ENCODE data around the gene NPHP3. TPM values are rescaled to one million over a fixed set of nuclear protein-coding genes. Genes with fewer than 3 reads are reported as not detected.

The NPHP3 gene
- total RNA-seq, 1 donor from 2014 or later, result 22.4 TPM

DNA sequence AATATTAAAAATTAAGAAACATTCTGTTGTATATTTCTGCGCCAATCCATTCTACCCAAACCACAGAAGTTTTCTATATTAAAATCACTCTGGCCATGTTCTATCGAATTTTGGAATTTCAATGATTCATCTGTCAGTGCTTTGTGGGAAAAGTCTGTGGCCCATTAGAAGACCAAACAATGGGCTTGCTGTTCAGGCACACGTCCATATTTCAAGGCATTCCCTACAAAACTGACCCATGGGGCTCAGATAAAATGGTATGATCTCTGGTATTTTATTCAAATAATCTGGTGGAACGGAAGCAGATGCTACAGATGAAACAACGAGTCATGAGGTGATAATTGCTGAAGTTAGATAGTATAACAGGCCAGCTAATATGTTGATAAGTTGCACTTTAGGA lies 12.4 kb downstream of the NPHP3 start:
- H3K4me3 Mint-ChIP-seq, result no peak overlapping the region
- H3K9me3 Mint-ChIP-seq, result no peaks in the 10 kb centered on the region
- no peak for DNase-seq (ENCODE audit: extremely low spot score, unreplicated experiment)
- TF ChIP-seq, protein P1, sequence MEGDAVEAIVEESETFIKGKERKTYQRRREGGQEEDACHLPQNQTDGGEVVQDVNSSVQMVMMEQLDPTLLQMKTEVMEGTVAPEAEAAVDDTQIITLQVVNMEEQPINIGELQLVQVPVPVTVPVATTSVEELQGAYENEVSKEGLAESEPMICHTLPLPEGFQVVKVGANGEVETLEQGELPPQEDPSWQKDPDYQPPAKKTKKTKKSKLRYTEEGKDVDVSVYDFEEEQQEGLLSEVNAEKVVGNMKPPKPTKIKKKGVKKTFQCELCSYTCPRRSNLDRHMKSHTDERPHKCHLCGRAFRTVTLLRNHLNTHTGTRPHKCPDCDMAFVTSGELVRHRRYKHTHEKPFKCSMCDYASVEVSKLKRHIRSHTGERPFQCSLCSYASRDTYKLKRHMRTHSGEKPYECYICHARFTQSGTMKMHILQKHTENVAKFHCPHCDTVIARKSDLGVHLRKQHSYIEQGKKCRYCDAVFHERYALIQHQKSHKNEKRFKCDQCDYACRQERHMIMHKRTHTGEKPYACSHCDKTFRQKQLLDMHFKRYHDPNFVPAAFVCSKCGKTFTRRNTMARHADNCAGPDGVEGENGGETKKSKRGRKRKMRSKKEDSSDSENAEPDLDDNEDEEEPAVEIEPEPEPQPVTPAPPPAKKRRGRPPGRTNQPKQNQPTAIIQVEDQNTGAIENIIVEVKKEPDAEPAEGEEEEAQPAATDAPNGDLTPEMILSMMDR (conservative IDR thresholded peaks at IDR 0.05), result no peak
- H3K4me1 Mint-ChIP-seq (ENCODE audit: unreplicated experiment), result no peaks in the 10 kb centered on the region
- peaks cover 33% of the 10 kb centered on the region for H3K36me3 Mint-ChIP-seq
- H3K27me3 Mint-ChIP-seq, result no peaks in the 10 kb centered on the region
- no peak overlapping the region for H3K27ac Mint-ChIP-seq

DNA sequence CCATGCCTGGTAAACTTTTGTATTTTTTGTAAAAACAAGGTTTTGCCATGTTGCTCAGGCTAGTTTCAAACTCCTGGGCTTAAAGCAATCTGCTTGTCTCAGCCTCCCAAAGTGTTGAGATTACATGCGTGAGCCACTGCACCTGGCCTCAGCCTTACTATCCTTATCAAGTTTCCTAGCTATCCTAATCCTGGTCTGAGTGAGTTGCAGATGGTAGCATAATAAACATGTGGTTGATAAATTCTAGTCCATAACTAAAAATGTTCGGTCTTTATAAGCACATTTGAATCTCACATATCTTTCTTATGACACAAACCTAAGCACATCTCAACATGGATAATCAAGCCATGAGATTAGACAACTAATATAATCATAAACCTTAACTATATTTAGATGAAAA lies 18.5 kb downstream of the NPHP3 start:
- no peak overlapping the region for H3K4me3 Mint-ChIP-seq
- DNase-seq (ENCODE audit: extremely low spot score, unreplicated experiment), result no peak
- peaks cover 34% of the 10 kb centered on the region for H3K36me3 Mint-ChIP-seq
- no peak overlapping the region for H3K27ac Mint-ChIP-seq
- no peaks in the 10 kb centered on the region for H3K27me3 Mint-ChIP-seq
- TF ChIP-seq, protein P1 (conservative IDR thresholded peaks at IDR 0.05), result no peak
- no peaks in the 10 kb centered on the region for H3K9me3 Mint-ChIP-seq
- H3K4me1 Mint-ChIP-seq (ENCODE audit: unreplicated experiment), result no peaks in the 10 kb centered on the region

DNA sequence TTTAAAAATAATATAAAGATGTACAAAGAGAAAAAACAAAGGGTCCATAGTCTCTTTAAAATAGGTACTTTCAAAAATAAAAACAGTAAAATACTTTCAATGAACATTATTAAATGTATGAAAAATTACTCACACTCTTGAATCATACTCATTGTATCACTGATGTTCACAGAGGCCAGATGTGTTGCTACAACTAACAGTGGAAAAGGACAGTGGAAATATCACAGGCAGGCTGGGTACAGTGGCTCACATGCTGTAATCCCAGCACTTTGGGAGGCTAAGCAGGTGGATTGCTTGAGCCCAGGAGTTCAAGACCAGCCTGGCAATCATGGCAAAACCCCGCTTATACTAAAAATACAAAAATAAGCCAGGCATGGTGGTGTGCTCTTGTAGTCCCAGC lies 26.8 kb downstream of the NPHP3 start:
- no peak overlapping the region for H3K4me3 Mint-ChIP-seq
- H3K36me3 Mint-ChIP-seq, result peaks cover 16% of the 10 kb centered on the region
- no peak for DNase-seq (ENCODE audit: extremely low spot score, unreplicated experiment)
- TF ChIP-seq, protein P1 (conservative IDR thresholded peaks at IDR 0.05), result no peak
- H3K27ac Mint-ChIP-seq, result no peak overlapping the region
- no peaks in the 10 kb centered on the region for H3K4me1 Mint-ChIP-seq (ENCODE audit: unreplicated experiment)
- H3K9me3 Mint-ChIP-seq, result no peaks in the 10 kb centered on the region
- H3K27me3 Mint-ChIP-seq, result no peaks in the 10 kb centered on the region

DNA sequence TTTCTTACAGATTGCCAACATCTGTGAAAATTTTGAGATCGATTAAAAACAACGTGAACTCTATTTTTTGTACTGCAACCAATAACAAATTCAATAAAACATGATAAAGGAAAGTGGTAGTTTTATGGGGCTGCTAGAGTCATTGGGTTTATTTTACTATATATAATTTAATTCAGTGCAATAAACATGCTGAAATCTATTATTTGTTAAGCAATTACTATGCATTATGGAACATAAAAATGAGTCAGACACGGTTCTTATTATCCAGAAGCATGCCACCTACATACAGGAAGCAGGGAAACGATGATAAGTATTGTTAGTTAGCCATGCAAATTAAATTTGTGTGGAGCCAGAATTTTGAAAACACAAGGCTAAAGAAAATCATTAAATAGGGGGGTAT lies 27.2 kb downstream of the NPHP3 start:
- H3K4me3 Mint-ChIP-seq, result no peak overlapping the region
- DNase-seq (ENCODE audit: extremely low spot score, unreplicated experiment), result no peak
- H3K27me3 Mint-ChIP-seq, result no peaks in the 10 kb centered on the region
- TF ChIP-seq, protein P1 (conservative IDR thresholded peaks at IDR 0.05), result no peak
- peaks cover 16% of the 10 kb centered on the region for H3K36me3 Mint-ChIP-seq
- no peaks in the 10 kb centered on the region for H3K9me3 Mint-ChIP-seq
- no peaks in the 10 kb centered on the region for H3K4me1 Mint-ChIP-seq (ENCODE audit: unreplicated experiment)
- H3K27ac Mint-ChIP-seq, result no peak overlapping the region

- no peak for DNase-seq (ENCODE audit: extremely low spot score, unreplicated experiment)
- H3K36me3 Mint-ChIP-seq, result peaks cover 18% of the 10 kb centered on the region
- H3K27ac Mint-ChIP-seq, result no peak overlapping the region
- no peaks in the 10 kb centered on the region for H3K27me3 Mint-ChIP-seq
- no peak overlapping the region for H3K4me3 Mint-ChIP-seq
- H3K4me1 Mint-ChIP-seq (ENCODE audit: unreplicated experiment), result no peaks in the 10 kb centered on the region
- no peaks in the 10 kb centered on the region for H3K9me3 Mint-ChIP-seq
- TF ChIP-seq, protein P1 (conservative IDR thresholded peaks at IDR 0.05), result no peak
Observed at GRCh38 chr3:132690040-132690439, 32.2 kb downstream of the NPHP3 start.

- peaks cover 25% of the 10 kb centered on the region for H3K36me3 Mint-ChIP-seq
- no peak overlapping the region for H3K27ac Mint-ChIP-seq
- TF ChIP-seq, protein P1 (conservative IDR thresholded peaks at IDR 0.05), result no peak
- H3K27me3 Mint-ChIP-seq, result no peaks in the 10 kb centered on the region
- H3K4me3 Mint-ChIP-seq, result no peak overlapping the region
- no peak for DNase-seq (ENCODE audit: extremely low spot score, unreplicated experiment)
- no peaks in the 10 kb centered on the region for H3K9me3 Mint-ChIP-seq
- peaks cover 5% of the 10 kb centered on the region for H3K4me1 Mint-ChIP-seq (ENCODE audit: unreplicated experiment)
Observed at GRCh38 chr3:132682201-132682600, 40.0 kb downstream of the NPHP3 start.
